HG03066 (cell line): ENCODE data around the gene SUPT7L.
"Not testable (repeated sequence)": the region's sequence is repeated elsewhere in the genome, so short reads cannot be mapped to it uniquely, and the experiment has no call there.

ENCODE experiments used
- ATAC-seq: cut with Tn5 transposase; IDR thresholded peaks from one replicate; pipeline ENCODE4 v1.9.1; 2021; ENCODE audit warnings: low read depth; ENCODE audit not compliant: unreplicated experiment

Gene SUPT7L

GRCh38 chr2:27687232-27687631 is 23.8 kb upstream of the SUPT7L start:
- no peak for ATAC-seq

DNA sequence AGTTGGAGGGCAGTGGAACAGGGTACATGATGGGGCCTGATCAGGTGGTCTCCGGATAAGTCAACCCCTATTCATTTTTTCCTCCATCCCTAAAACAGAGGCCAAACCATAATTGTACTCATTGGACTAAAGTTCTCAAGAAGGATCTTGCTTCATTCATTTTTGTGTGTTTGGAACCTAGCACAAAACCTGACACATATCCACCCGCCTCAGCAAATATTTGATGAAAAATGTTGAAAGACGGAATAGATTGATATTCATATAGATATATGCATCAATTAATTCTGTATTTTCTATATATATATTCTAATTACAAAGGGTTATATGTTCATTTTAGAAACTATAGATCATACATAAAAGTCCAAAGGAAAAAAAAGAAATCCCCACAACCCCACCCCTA is 22.2 kb upstream of the SUPT7L start:
- no peak for ATAC-seq

GRCh38 chr2:27685006-27685405 is 21.6 kb upstream of the SUPT7L start:
- ATAC-seq, result not testable (repeated sequence)

DNA sequence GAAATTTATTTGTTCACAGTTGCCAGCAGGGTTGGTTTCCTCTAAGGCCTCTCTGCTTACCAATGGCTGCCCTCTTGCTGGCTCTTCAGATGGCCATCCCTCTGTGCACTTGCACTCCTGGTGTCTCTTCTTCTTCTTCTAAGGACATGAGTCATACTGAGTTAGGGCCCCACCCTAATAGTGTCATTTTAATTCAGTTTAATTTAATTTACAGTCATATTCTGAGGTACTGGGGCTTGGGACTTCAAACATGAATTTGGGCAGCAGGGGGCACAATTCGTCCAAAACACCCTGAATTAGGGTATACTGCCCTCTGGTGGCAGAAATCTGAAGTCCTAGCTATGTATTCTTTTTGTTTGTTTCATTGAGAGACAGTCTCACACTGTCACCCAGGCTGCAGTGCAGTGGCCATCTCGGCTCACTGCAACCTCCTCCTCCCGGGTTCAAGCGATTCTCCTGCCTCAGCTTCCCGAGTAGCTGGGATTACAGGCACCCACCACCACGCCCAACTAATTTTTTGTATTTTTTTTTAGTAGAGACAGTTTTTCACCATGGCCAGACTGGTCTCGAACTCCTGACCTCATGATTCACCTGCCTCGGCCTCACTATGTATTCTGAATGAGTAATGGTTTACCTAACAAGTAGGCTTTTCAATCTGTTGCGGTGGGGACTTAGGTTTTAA is 20.1 kb upstream of the SUPT7L start:
- ATAC-seq, result no peak

DNA sequence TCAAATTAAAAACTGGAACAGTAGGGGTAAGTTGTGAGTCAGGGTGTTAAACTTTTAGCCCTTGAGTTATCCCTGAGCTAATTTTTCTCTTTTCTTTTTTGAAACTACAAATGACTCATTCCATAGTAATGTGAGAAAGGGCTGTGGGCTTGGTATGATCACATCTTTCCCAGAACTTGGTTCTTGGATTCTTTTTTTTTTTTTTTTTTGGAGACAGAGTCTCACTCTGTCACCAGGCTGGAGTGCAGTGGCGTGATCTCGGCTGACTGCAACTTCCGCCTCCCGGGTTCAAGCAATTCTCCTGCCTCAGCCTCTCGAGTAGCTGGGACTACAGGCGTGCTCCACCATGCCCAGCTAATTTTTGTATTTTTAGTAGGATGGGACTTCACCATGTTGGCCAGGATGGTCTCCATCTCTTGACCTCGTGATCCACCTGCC is 18.9 kb upstream of the SUPT7L start:
- ATAC-seq, result not testable (repeated sequence)

- no peak for ATAC-seq
These were observed 18.4 kb upstream of the SUPT7L start for GRCh38 chr2:27681841-27682240.

DNA sequence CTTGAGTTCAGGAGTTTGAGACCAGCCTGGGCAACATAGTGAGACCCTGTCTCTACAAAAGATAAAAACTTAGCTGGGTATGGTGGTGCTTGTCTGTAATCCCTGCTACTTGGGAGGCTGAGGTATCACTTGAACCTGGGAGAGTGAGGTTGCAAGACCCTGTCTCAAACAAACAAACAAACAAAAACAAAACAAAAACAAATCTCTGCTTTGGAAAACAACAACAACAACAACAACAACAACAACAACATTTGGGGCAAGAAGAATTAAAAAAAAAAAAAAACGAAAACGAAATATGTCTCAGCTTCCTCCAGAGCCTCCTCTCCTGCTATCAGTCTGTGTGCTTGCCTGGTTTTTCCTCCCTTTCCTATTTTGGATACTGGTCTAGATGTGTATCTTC is 17.2 kb upstream of the SUPT7L start:
- ATAC-seq, result no peak

GRCh38 chr2:27672723-27673486 is 9.5 kb upstream of the SUPT7L start:
- no peak for ATAC-seq

GRCh38 chr2:27671235-27671634 is 7.8 kb upstream of the SUPT7L start:
- ATAC-seq, result no peak

DNA sequence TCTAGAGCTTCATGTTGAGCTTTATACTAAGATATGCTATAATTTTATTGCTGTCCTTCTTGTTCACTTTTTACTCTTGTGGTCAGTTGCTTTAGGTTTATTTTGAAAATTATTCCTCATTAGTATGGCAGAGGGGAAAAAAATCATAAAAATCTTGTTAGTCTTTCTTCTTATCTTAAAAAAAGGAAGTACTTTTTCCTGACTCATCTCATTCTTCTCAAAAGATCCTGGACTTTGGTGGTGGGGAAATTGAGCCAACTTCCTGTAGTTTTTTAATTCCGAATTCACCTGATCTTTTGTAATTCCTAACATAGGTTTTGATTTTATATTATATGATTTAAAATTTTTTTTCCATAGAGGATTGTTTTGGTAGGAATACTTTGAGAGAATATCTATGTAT is 4.0 kb upstream of the SUPT7L start:
- ATAC-seq, result no peak

GRCh38 chr2:27664622-27665363 is 1.4 kb upstream of the SUPT7L start:
- no peak for ATAC-seq

DNA sequence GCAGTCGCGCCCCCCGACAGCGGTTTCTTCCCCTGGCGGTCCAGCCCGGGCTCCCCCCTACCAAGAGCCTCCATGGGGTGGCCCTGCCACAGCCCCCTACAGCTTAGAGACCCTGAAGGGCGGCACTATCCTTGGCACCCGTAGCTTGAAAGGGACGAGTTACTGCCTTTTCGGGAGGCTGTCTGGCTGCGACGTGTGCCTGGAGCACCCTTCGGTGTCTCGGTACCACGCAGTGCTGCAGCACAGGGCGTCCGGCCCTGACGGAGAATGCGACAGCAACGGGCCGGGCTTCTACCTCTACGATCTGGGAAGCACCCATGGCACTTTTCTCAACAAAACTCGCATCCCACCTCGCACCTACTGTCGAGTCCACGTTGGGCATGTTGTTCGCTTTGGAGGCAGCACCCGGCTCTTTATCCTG is 750 bp upstream of the SUPT7L start:
- no peak for ATAC-seq

- ATAC-seq, result no peak
These were observed 2.0 kb downstream of the SUPT7L start for GRCh38 chr2:27661371-27661770.

DNA sequence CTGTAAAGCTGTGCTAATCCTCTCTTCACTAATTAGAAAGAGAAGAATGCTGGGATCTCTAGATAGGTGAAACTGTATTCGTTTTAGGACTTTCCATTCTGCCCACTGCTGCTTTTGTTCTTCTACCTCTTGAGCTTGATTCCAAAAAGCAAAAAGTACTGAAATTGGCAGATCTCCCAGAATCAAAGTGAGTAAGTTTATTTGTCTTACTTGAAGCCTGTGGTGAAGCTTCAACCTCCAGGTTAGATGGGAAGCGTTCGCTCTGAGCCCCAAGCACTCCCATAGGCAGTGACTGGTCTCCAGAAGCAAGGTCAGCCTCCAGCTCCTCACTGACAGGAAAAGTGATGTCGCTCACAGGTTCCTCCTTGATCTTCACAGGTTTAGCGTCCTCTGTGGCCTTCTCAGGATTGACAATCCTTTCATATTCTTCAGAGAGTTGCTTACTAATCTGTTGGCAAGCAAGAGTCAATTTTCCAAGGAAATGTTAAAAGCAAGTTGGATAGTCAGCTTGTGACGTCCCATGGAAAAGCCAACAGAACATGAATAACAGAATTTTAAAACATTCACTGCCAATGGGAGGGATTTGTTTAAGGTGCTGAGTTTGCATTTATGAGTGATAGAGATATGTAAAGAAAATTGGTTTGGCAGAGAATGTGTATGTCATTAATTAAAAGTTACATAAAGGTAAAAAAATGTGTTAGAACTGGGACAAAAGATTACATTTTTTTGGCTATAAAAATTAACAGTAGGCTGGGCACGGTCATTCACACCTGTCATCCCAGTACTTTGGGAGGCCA is 8.1 kb downstream of the SUPT7L start:
- ATAC-seq, result no peak

- no peak for ATAC-seq
These were observed 10.0 kb downstream of the SUPT7L start for GRCh38 chr2:27653397-27653796.

DNA sequence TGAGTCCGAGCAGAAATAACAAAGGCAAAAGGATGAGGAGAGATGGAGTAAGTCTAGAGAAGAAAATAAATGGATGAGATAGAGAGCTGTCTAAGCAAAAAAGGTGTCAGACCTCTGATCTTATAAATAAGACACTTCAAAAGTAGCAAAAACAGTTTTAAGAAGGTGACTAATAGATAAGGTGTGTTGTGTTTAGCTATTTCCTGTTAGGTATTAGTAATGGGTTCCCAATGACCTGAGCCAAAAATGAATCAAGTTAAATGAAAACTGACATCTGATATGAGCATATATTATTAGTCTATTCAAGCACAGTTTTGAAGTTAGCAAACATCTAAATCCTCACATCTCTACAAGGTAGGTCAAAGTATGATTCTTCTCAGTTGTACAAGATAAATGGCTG is 10.6 kb downstream of the SUPT7L start:
- ATAC-seq, result no peak

DNA sequence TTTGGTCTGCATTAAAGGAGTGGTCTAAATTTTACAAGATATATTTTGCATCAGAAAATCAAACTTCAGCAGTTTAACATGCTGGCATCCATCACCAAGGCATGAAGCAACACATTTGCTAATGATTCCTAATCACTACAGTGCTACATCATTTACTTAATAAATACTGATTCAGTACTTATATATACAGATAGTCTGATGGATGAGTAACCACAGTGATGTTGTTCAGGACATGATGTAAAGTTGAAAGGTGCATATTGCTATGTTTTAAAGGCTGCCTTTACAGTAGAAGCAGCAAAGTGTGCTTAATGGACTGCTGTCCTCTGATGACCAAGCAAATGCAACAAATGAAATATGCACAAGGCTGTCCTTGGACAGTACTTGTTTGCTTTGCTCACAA is 11.1 kb downstream of the SUPT7L start:
- ATAC-seq, result no peak

- ATAC-seq, result no peak
These were observed 12.4 kb downstream of the SUPT7L start for GRCh38 chr2:27651056-27651455.

DNA sequence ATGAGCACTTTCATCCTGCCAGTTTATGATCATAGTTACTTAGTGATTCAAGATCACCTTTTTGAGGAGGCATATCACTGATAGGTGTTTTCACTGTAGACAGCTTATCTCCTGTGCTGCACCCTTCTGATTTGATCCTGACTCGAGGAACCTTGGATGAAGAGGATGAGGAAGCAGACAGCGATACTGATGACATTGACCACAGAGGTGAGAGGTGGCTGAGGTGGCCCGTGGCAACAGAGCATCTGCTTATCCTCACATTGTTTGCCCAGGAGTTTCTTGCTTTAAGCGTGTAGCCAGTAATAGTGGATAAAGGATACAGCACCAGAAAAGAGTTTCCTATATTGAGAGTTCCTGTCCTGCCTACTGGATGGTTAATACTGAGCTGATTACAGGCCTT is 15.7 kb downstream of the SUPT7L start:
- ATAC-seq, result no peak

GRCh38 chr2:27647289-27647688 is 16.1 kb downstream of the SUPT7L start:
- ATAC-seq, result no peak

- ATAC-seq, result no peak
These were observed 18.2 kb downstream of the SUPT7L start for GRCh38 chr2:27645197-27645596.
